ENCODE results near the gene ILKAP.

ILKAP gene

DNA sequence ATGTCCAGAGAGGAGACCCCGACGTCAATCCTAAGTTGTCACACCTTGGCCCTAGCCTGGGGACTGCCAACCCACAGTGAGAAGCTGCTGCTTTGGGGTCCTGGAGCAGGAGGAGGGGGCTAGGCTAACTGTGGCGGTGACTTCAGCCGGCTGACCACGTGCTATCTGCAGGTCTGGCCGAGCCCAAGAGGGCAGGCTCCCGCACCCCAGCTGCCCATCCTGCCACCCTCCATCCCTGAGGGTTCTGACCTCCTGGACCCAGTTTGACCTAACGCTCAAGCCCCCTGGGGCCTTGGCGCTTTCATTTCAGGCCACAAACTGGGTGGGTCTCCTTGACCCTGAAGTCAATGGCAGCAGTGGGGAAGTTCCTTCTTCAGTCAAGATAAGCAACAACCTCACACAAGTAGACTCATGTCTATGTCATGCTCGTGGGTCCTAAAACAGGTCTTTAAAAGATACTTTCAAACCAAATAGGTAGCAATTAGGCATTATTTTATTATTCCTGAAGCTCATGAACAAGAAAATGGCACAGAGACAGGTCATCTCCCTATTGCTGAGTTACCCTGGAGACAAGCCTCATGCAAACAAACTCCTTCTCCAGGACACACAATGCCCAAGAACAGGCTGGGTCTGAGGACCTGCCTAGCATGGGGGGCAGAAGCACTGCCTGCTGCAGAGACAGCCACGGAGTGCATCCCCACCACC lies 34.1 kb upstream of the ILKAP start:
- no peak for DNase-seq

DNA sequence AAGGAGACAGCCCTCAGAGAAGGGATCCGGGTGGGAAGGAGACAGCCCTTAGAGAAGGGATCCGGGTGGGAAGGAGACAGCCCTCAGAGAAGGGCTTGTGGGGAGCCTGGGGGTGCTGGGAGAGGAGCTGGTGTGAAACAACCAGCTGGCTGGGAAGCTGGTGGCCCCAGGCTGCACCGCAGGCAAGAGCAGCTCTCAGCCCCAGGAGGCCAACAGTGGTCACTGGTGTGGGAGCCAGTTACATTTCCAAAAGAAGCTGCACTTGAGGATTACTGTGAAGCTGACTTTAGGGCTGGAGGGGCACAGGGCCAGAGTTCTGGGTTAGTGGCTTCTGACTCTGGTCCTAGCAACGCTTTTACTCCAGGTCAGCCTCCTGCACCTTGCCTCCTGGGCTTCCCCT lies 33.1 kb upstream of the ILKAP start:
- DNase-seq, result no peak

GRCh38 chr2:238235856-238236255 lies 32.4 kb upstream of the ILKAP start:
- no peak for DNase-seq

- DNase-seq, result no peak
Observed at GRCh38 chr2:238235331-238235732, 31.8 kb upstream of the ILKAP start.

- no peak for DNase-seq
Observed at GRCh38 chr2:238233625-238234024, 30.1 kb upstream of the ILKAP start.

DNA sequence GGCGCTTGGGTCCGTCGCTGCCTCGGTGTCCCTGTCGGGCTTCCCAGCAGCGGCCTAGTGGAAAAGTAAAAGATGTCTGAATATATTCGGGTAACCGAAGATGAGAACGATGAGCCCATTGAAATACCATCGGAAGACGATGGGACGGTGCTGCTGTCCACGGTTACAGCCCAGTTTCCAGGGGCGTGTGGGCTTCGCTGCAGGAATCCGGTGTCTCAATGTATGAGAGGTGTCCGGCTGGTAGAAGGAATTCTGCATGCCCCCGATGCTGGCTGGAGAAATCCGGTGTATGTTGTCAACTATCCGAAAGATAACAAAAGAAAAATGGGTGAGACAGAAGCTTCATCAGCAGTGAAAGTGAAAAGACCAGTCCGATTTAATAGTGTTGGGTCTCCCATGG lies 28.3 kb upstream of the ILKAP start:
- DNase-seq, result no peak

DNA sequence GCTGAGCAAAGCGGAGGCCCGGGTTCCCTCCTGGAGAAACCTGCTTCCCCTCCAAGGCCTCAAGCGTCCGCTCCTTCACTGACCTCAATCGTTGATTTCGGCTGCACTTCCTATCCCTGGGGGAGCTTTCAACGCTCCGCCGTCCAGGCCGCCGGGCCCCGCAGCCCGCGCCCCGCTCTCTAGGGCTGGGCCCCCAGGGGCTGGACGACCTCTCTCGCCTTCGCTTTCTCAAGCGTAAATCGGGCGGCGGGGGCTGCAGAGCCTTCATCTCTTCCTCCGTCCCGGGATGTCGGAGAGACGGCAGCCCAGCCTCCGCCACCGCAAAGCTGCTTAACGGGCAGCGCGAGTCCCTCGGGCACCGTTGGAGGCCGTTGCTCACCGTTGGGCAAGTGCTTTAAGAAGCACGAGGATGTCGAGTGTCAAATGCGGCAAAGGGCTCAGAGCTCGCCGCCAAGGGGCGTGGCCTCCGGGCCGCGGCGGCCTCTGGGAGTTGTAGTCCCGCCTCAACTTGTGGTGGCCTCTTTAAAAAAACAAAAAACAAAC lies 27.8 kb upstream of the ILKAP start:
- peak; percentile 76 for DNase-seq

GRCh38 chr2:238230699-238231098 lies 27.2 kb upstream of the ILKAP start:
- no peak for DNase-seq

DNA sequence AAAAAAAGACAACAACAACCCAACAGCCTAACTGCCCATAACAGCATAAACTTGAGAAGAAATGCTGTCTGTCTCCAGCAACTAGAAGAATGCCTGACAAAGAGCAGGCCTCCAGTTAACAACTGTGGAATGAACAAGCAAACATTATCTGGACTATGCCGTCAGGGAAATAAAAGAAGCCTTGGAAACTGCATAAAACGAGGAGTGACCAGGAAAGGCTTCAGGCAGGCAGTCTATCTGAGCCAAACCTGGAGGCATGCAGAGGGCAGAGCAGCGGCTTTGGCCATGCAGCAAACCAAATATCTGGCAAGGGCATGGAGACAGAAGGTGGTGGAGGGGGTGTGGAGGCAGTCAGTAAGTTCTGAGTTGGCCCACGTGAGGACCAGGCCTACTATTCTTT lies 25.2 kb upstream of the ILKAP start:
- no peak for DNase-seq

- no peak for DNase-seq
Observed at GRCh38 chr2:238227587-238228032, 24.1 kb upstream of the ILKAP start.

DNA sequence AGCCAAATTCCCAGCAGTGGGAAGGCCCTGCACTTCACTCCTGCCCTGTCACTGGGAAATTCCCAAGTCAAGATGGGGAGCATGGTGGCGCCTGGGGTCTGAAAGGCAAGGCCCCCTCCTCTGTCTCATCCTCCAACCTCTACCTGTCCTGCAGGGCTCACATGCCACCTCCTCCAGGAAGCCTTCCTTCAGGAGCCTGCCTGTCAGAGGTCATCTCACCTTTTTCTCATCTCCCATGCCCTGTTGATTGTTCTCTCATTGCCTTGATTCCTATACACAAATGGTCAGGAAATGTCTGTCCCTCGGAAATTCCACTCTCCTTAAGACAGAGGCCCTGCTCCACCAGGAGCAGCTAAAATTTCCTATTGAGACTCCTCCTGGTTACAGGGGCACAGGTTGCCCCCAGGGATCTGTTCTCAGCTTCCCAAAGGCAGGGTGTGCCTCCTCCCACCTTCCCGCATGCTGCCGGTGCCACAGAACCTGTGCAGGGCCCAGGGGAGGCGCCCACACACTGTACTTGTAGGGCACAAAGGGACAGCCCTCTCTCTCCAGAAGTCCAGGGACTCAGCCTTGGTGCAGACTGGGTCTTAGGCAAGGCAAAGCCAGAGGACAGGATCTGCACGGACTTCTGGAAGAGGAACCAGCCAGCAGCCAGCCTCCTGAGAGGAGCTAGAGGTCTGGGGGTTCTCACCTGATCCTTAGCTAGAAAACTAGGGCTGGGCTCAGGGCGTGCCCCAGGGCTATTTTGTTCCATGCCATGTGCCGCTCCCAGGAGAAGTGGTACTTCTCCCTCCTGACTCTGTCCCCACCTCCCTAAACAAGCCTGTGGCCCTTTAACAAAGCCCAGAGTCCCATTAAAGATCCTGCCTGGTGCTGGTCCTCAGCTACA lies 23.4 kb upstream of the ILKAP start:
- no peak for DNase-seq

GRCh38 chr2:238225911-238226697 lies 22.6 kb upstream of the ILKAP start:
- no peak for DNase-seq

DNA sequence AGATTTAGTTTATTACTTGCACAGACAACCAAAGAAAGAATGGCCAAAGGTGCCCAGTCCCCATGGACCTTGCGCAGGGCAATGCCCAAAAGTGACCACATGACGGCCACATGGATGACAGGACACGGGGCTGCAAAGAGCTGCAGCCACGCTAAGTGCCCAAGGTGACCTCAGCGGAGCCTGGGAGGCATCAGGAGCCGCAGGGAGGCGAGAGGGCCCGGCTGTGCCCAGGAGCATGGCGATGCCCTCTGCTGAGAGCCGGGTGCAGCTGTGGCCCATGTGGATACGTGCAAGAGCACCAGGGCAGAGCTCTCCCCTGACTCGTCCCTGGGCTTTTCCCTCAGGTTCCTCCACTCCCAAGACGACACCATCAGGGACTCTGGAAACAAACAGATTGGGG lies 21.6 kb upstream of the ILKAP start:
- no peak for DNase-seq

GRCh38 chr2:238224356-238225035 lies 21.0 kb upstream of the ILKAP start:
- DNase-seq, result no peak

GRCh38 chr2:238220892-238221521 lies 17.5 kb upstream of the ILKAP start:
- DNase-seq, result no peak

DNA sequence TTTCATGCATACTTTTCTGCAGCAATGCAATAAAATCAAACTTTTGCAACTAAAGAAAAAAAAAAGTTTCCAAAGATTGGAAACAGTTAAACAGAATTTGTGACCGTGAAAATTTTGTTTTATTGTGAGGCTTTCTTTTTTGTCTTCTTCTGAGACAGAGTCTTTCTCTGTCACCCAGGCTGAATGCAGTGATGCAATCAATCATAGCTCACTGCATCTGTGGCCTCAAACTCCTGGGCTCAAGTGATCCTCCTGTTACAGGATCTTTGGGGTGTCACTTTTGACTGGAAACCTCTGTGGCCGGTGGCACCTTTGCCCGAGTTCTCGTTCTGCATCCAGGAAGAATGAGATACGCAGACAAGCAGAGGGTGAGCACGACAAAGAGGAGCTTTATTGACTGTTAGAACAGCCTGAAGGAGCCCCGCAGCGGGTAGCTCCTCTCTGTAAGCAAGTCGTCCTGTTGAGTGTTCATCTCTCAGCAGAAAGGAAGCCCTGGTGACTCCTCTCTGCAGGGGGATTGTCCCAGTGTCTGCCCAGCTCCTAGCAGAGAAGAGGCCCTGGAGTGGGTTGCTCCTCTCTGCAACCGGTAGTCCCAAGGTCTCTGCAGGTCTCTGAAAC lies 16.9 kb upstream of the ILKAP start:
- no peak for DNase-seq

DNA sequence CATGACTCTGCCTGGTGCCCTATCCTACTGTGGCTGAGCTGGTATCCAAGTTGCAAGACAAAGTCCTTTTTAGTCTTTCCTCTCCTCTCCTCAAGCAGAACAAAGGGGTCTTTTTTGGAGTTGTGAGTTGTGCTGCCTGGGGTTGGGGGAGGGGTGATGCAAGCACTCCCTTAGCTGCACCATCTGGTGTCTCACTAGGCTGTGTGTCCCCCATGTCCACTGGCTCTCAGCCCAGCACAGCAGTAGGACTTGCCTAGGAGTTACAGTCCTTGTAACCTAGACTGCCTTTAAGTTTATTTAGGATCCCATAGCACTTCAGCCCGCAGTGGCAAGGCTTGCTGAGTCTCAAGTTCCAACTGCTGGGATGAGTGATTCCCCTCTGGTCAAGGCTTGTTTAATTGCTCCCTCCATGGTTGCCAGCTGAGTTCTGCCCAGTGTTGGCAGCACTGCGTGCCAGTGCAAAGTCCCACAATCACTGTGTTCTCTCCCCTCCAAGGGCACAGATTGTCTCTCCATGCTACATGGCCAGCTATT lies 13.2 kb upstream of the ILKAP start:
- DNase-seq, result no peak

DNA sequence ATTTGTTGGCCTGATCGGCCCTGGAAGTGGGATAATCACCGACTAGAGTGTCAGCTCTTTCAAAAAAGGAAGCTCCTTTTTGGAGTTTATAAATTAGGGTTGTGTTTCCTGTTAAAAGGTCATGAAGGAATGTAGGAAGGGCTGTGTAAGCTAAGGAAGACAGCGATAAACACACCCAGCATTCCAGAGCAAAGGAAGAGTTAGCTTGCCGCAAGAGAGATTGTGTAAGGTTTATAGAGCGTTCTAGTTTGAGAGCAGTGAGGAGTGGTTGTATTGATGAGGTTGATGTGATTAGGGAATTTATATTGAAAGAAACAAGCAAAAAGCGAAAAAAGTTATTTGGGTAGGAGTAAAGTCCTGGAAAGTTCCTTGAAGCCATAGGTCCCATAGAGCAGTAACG lies 3.5 kb upstream of the ILKAP start:
- no peak for DNase-seq

DNA sequence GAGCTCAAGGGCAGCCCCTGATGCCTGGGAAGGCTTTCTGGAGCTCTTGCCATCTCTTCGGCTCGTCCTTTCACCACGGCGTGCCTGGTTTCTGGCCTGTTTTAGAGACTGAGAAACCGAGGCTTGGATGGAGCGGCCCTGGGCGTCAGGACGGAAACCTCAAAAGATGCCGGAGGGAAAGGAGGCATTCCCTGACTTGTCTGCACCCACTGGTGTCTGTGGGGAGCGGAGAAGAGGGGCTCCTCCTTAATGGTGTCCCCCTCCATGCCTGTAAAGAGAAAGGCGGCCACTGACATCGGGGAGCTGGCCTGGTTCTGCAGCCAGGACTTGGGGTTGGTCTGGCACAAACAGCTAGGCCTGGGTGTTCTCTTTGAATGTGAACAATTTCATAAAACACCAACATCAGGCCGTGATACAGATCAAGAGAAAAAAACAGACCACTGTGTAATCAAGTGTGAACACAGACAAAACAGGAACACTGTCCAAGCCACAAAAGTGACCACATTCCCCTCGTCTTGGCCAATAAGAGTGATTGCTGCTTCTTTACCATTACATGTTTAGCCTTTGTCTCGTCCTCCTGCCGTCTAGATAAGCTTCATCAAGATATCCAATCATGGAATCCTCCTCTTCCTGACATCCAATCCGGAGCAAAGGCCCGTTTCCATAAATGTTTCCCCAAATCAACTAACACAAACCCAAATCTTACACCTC lies 633 bp upstream of the ILKAP start:
- DNase-seq, result no peak

DNA sequence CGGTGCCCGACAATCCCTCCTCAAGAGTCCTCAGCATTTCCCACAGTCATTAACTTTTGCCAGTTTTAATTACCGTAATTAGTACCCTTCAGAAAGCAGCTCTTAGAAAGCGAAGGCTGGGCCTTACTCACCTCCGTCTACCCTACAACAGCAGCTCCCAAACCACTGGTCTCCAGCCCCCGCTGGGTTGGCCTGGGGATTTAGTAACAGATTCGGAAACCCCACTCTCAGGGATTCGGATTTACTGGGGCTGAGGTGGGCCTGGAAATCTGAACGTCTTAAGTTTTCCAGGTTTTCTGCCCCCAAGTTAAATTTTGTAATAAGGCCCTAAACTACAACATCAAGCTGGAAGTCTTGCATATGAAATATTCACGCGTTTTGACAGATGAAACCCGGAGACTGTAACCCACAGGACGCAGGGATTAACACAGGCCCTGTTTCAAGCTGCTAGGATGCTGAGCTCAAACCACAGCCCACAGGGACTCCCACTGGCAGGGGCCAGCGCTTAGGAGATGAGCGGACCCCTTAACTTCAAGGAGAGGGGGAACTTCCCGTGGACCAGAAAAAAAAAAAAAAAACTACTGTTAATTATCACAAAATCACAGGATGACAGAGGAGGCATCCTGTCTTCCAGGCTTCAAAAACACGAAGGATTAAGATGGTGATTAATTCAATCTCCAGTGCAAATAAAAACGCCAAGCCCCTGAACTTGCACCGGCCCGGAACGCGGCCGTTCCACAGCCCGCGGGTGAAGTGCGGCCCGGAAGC lies 985 bp downstream of the ILKAP start:
- DNase-seq, result no peak

Data from T-helper 9 cell (primary cell).